Nephron (organoid): Measurements from ENCODE around the gene COG4.

Experiments
- H3K27ac Mint-ChIP-seq, 3 experiments: 2 replicates each; pipeline ENCODE4 v1.8.0; 2020; ENCODE audit warnings: mixed read lengths in 3 of 3, mild to moderate bottlenecking in 2 of 3, moderate library complexity in 1 of 3
- H3K27me3 Mint-ChIP-seq: 2 replicates; pipeline ENCODE4 v1.8.0; 2021; ENCODE audit warnings: low read depth, mild to moderate bottlenecking, moderate library complexity, mixed read lengths
- H3K36me3 Mint-ChIP-seq: 2 replicates; pipeline ENCODE4 v1.8.0; 2020; ENCODE audit warnings: low read depth, mixed read lengths
- H3K4me1 Mint-ChIP-seq: 2 replicates; pipeline ENCODE4 v1.8.0; 2020; ENCODE audit warnings: mixed read lengths
- H3K4me3 Mint-ChIP-seq, 3 experiments: 2 replicates each; pipeline ENCODE4 v1.8.0; 2020; ENCODE audit warnings: mild to moderate bottlenecking in 3 of 3, mixed read lengths in 3 of 3, moderate library complexity in 2 of 3
- H3K9me3 Mint-ChIP-seq: 2 replicates; pipeline ENCODE4 v1.8.0; 2020; ENCODE audit warnings: mixed read lengths
- CTCF ChIP-seq, 3 experiments: fragments of 200-600 bp; sonication (generic); IDR thresholded peaks; one replicate each; pipeline ENCODE4 v1.5.0; 2021; ENCODE audit warnings: antibody characterized with exemption in 3 of 3; ENCODE audit not compliant: unreplicated experiment in 3 of 3

COG4 gene

DNA sequence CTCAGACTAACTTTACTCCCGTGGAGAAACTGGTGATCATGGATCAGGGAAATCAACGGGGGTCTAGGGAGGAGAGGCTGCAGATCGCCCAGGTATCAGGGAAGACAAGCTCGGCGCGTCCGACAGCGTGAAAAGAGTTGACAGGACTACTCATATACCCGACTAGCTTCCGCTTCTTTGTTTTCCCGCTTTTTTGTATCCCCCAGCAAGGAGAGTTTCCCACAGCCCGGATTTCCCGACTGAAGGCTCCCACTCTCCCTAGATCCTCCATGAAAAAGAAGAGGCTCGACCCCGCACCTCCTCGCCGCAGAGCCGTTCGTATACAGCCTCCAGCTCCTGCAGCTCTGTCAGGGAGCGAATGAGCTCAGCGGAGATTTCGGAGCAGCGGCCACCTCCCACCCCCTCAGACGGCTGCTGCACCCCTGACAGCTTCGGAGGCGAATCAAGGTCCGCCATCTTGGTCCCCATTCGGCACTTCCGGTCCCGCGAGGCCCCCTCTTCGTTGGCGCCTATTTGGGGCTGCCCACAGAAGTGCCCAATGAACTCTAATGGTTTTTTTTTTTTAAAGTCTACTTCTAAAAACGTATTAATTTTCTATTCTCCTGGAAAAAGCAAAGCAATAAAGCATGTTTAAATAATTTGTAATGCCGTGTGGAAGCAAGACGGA lies at the start of gene COG4:
COG4 (minus strand) TSS at position 479 of the 667 bp plus-strand sequence; CDS start at position 468, 11 bp downstream.
- no peaks in the 10 kb centered on the region for H3K9me3 Mint-ChIP-seq
- H3K4me3 Mint-ChIP-seq: peak within 1 kb of the TSS; percentile 94 to 99 (median 97)
- H3K4me1 Mint-ChIP-seq: peaks cover 47% of the 10 kb centered on the region
- no peak for TF ChIP-seq CTCF (IDR thresholded peaks at IDR 0.05; ENCODE audit: unreplicated experiment in 3 of 3)
- peaks cover 24% of the 10 kb centered on the region for H3K36me3 Mint-ChIP-seq
- no peaks in the 10 kb centered on the region for H3K27me3 Mint-ChIP-seq
- peak within 1 kb of the TSS; percentile 98 to 100 (median 100) for H3K27ac Mint-ChIP-seq

GRCh38 chr16:70572926-70573270 lies 49.5 kb upstream of the COG4 start:
- H3K4me1 Mint-ChIP-seq: peaks cover 36% of the 10 kb centered on the region
- no peaks in the 10 kb centered on the region for H3K9me3 Mint-ChIP-seq
- no peaks in the 10 kb centered on the region for H3K27me3 Mint-ChIP-seq
- H3K4me3 Mint-ChIP-seq: no peak overlapping the region
- H3K27ac Mint-ChIP-seq: peak overlapping the region; percentile 93 to 97 (median 93)
- no peak for TF ChIP-seq CTCF (IDR thresholded peaks at IDR 0.05; ENCODE audit: unreplicated experiment in 3 of 3)
- peaks cover 60% of the 10 kb centered on the region for H3K36me3 Mint-ChIP-seq

DNA sequence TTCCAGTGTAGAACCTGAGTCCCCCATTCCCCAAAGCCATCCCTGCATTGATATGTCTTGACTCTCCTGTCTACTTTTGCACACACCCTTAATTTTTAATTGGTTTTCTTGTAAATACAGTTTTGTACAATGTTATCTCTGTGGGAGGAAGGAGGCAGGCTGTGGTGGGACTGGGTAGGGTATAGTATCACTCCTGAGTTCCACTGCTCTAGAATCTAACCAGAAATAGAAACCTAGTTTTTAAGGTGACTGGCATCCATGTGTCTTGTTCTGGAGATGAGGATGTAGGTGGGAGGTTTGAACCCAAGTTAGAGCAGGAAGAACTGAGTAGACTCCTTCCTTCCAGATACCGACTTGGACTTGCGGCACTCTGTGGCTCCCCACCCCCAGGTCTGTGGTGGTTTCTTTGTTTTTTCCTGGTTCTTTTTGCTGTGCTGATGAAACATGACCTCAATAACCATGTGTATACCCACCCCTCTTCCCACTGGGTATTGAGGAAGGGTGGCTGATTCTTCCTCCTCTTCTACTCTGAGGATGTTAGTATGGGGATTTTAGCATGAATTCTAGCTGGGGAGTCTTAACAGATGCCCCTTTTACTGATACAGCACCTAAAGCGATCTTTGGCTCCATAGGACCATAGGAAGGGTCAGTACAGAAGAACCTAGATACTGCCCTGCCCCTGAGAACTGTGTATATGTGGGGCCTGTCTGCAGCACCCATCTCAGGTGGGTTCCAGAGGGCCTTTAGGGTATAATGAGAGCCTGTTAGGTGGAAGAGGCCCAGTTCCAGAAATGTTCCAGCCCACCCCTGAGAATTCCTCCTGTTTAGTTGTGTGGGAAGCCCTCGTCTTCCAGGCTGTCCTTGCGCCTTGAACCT lies 48.9 kb upstream of the COG4 start:
- no peaks in the 10 kb centered on the region for H3K9me3 Mint-ChIP-seq
- H3K4me1 Mint-ChIP-seq: peaks cover 36% of the 10 kb centered on the region
- TF ChIP-seq CTCF (IDR thresholded peaks at IDR 0.05; ENCODE audit: unreplicated experiment in 3 of 3): no peak
- H3K27me3 Mint-ChIP-seq: no peaks in the 10 kb centered on the region
- H3K36me3 Mint-ChIP-seq: peaks cover 64% of the 10 kb centered on the region
- H3K27ac Mint-ChIP-seq: peak overlapping the region; percentile 93 to 97 (median 93)
- H3K4me3 Mint-ChIP-seq: no peak overlapping the region

- Mint-ChIP-seq H3K4me1 (peaks cover 36% of the 10 kb centered on the region), H3K9me3 (no peaks in the 10 kb centered on the region), H3K4me3 (no peak overlapping the region), H3K27me3 (no peaks in the 10 kb centered on the region), H3K36me3 (peaks cover 70% of the 10 kb centered on the region), H3K27ac (peak overlapping the region; percentile 93 to 97 (median 93))
- no peak for TF ChIP-seq CTCF (IDR thresholded peaks at IDR 0.05; ENCODE audit: unreplicated experiment in 3 of 3)
Measured at GRCh38 chr16:70571623-70572022, 48.3 kb upstream of the COG4 start.

DNA sequence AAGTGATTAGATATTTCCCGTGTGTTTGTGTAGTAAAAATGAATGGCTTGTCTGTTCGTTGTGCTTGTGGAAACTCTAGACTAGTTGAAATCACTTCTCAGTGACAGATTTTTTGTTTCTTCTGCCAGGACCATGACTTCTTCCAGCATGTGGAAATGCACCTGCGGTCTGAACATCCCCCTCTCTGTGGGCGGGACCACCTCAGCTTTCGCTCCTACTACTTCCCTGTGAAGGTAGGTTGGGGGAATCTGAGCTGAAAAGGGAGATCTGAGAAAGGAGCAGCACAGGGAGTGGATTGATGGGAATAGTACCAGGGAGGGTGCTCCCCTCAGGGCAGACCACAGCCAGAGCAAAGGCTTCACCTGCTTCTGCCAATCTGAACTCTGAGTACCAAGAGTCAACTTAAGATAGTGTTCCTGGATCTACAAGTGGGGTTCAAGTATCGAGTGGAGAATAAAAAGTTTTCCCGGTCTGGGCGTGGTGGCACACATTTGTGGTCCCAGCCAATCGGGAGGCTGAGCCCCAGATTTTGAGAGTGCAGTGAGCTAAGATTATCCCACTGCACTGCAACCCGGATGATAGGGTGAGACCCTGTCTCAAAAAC lies 47.7 kb upstream of the COG4 start:
- no peak for TF ChIP-seq CTCF (IDR thresholded peaks at IDR 0.05; ENCODE audit: unreplicated experiment in 3 of 3)
- peak overlapping the region in 1 of 3 experiments; percentile 6 for H3K4me3 Mint-ChIP-seq
- peaks cover 76% of the 10 kb centered on the region for H3K36me3 Mint-ChIP-seq
- H3K27me3 Mint-ChIP-seq: no peaks in the 10 kb centered on the region
- peak overlapping the region; percentile 14 to 93 (median 69) for H3K27ac Mint-ChIP-seq
- H3K9me3 Mint-ChIP-seq: no peaks in the 10 kb centered on the region
- H3K4me1 Mint-ChIP-seq: peaks cover 31% of the 10 kb centered on the region
